HG02759 (cell line): ENCODE results near the gene PAPOLB.

Experiments used
- ATAC-seq: cut with Tn5 transposase; IDR thresholded peaks from one replicate; pipeline ENCODE4 v1.9.1; 2021; ENCODE audit warnings: mild to moderate bottlenecking, moderate library complexity; ENCODE audit not compliant: unreplicated experiment

PAPOLB gene

GRCh38 chr7:4825081-4825480 is 36.7 kb downstream of the PAPOLB start:
- no peak for ATAC-seq

DNA sequence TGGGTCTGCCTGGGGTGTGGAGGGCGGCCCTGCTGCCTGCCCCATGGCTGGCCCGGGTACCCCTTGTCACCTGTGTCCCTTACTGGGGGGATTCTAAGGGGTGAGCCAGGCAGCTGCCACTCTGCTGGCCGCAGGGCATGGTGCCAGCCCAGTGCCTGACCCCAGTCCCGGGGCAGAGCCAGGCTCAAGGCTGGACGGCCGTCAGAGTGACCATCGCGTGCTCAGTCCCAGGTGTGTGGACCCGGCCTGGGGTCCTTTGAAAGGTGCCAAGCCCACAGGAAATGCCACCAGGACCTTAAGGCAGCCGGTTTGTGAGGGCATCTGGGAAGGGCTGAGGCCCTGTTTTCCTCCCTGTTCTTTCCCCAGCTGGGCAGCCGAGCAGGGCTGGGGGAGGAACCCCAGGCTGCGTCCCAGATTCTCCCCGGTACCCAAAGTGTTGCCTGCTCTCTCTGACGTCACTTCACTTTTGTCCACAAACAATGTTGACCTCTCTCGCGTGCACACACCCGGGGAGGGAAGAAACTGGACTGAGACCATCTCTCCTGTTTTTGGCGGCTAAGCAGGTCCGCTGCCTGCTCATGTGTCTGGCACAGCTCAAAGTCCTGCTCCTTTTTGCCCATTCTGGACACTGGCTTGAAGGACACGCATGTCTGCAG is 37.6 kb downstream of the PAPOLB start:
- ATAC-seq: no peak

DNA sequence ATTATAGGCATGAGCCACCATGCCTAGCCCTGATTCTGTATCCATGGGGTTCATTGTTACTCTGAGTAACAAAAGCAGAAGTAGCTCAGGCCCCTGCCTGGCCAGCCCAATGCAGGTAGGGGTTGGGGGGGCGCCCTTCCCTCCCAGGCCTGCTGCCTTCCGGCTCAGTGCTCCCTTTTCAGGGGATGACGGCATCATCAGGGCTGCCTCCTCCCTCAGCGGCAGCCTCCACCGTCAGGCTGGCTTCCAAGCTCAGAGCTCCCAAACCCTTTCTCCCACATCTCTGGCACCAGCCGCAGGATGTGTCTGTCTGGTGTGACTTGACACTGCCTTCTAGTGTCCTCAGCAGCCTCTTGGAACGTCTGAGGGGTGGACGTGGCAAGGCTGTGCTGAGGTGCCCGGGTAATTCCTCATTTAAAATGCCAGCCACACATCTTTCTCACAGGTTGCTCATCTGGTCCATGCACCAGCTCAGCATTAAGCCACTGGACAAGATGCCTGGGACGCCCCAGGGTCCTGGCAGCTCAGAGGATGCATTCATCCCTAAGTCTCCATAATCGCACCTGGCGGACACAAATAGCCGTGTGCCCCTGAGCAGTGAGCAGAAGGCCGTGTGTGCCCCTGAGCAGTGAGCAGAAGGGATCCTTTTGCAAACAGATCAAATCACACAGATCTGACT is 38.2 kb downstream of the PAPOLB start:
- ATAC-seq: no peak

- ATAC-seq: no peak
Observed at GRCh38 chr7:4822677-4823076, 39.2 kb downstream of the PAPOLB start.

DNA sequence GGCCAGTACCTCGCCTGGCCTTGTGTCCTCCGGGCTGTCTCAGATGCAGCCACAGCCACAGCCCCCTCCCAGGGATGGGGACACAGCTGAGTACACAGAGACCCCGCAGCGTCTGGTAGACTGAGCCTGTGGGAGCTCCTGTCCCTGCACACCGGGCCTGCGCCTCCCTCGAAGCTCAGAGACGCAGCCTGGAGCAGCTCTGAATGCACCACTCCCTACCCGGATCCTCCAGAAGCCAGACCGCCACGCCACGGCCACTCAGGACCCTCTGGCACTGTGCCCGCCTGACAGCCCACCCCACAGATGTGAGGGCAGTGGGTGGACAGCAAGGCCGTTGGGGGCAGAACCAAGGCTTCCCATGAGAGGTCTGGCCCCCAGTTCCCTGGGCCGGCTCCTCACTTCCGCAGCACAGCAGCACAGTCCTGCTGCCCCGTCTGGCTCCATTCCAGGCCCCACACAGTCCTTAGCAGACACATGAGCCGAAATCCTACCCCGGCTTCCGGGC is 40.8 kb downstream of the PAPOLB start:
- ATAC-seq: no peak

GRCh38 chr7:4820405-4820966 is 41.3 kb downstream of the PAPOLB start:
- no peak for ATAC-seq

DNA sequence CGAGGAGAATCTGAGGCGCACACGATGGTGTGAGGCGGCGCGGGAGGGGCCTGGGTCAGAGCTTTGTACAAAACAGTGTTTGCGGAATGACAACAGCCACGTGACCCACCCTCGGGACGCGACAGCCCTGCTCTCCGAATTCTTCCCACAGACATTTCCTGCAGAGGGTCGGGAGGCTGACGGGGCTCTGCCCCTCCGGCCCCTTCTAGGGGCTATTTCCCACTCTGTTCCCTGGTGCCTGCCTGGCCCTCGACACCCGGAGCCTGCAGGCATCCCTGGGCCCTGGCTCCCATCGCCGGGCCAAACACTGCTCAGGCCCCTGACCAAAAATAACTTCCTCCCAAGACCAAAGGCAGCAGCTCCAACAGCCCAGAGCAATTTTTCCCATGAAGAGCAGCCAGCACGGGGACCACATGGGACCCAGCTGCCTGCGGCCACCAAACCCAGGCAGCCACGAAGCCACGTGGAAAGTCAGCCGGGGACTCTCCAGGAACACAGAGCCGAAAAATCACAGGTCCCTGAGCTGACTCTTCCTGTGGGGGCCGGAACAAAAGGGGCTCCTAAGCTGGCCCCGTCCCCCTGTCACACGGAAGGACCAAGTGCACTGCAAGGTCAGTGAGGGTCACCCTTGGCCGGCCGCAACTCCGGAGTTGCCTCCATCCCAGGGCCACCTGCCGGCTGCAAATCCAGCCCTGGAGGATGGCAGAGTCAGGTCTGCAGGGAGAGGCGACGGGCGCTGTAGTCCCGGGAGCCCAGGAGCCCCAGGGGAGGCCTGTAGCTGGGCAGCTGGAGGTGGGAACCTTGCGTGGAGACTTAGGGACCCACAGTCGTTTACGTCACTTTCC is 42.0 kb downstream of the PAPOLB start:
- ATAC-seq: no peak

DNA sequence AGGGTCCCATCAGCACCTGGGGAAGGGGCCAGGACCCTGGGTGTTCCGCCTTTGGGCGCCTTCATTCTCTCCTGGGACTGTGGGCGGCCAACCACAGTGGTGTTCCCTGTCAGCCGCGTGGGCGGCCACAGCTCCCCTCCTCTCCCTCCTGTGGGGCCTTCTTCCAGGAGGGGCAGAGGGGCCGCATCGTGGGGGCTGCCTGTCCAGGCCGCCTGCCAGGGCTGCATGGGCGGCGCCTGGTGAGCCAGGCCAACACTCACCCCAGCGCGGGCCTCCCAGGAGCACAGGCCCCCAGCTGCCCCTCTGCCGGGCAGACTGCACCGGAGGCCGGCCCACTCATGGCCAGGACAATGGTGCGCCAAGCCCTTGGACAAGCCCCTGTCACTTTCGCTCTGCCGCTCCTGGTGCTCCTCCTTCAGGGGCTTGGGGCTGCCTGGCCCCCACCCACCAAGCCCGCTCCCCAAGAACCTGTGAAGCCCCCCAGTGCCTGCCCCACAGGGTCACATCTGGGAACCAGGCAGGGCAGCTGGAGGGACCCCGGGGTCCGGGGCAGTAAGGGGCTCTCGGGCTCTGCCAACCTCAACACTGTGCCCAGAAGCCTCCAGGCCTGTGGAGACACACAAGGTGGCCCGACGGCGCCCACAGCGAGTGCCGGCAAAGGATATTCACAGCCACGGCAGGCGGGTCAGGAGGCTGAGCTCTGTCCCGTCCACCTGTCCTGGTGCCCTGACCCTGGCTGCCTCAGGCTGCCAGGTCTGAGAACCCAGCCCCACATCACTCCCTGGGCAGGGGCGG is 43.6 kb downstream of the PAPOLB start:
- no peak for ATAC-seq

DNA sequence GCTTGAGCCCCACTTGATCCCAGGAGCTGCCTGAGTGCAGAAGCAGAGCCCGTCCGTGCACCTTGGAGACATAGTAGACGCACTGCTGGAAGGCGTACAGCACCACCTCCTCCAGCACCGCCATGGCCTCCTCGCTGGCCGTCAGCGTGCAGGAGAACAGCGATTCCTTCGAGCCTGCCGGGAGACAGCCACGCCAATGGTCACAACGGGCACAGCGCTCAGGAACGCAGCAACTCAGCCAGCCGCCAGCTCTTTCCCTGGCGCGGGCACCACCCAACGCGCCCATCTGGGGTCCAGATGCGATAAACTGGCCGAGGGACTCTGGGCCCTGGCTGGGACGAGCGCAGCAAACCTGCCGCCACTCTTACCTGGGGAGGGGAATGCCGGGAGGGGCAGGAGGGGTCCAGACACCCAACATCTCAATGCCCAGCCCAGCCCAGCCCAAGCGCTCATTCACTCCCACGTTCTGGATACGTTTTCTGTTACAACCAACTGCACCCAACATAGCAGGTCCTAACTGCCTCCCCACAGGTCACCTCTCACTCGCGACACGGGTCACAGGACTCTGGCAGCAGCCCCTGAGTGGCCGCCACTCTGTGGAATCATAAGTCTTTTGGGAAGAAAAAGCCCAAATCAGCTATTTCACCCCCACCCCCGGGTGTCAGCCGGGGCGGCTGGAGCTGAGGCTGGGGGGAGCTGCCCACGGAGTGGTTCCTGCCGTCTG is 44.5 kb downstream of the PAPOLB start:
- no peak for ATAC-seq

- no peak for ATAC-seq
Observed at GRCh38 chr7:4816419-4817080, 45.3 kb downstream of the PAPOLB start.

DNA sequence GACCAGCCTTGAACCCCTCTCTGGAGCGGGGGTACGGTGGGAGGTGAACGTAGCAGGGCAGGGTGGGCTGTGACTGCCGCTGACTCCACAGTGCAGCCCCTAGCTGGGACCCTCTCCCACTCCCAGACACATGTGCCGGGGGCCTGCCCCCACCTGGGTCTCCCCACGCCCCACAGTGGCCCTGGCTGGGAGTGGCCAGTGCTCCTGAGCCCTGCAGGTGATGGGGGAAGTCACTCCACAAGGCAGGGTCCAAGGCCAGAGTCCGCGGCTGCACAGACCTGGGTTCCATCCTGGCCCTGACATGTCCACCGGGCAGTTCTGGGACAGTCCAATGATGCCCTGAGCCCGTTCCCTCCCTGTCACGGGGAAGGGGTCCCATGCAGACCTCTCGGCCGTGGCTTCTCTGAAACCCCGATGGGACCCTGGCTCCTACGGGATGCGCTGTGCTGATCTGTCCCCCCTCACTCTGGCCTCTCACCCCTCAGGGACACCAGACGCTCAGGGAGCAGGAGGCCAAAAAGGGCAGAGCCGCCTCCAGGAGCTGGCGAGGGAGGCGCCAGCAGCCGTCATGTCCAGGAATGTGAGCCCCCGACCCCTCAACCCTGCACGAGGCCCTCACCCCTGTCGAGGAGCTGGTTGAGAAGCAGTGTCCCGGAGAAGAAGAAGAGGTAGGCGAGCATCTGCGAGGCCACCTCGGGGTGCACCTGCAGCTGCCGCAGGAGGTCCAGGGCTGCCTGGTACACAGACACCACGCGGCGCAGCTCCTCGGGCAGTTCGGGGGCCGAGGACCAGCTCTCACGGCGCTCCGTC is 46.0 kb downstream of the PAPOLB start:
- no peak for ATAC-seq

DNA sequence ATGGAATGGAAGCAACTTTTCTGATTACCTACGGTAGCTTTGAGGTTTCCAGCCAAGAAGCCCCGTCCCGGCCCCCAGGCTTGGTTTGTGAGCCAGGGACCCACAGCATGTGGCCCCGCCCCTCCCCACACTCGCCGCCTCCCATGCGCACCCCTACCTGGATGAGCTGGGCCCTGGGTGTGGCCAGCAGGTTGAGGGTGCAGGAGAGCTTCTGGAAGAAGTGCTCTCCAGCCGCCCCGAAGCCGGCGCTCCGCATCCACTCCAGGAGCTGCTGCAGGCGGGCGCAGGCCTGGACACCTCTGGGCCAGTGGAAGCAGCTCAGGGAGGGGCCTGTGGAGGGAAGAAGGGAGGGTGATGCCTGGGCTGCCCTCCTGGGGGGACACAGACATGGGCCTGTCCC is 46.7 kb downstream of the PAPOLB start:
- ATAC-seq: no peak

- ATAC-seq: no peak
Observed at GRCh38 chr7:4814433-4814832, 47.4 kb downstream of the PAPOLB start.

DNA sequence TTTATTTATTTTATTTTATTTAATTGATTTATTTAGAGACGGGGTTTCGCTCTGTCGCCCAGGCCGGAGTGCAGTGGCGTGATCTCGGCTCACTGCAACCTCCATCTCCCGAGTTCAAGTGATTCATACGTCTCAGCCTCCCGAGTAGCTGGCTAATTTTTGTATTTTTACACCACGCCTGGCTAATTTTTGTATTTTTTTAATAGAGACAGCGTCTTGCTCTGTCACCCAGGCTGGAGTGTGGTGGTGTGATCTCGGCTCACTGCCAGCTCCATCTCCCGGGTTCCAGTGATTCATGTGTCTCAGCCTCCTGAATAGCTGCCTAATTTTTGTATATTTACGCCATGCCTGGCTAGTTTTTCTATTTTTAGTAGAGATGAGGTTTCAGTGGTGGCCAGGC is 52.2 kb downstream of the PAPOLB start:
- ATAC-seq: no peak

DNA sequence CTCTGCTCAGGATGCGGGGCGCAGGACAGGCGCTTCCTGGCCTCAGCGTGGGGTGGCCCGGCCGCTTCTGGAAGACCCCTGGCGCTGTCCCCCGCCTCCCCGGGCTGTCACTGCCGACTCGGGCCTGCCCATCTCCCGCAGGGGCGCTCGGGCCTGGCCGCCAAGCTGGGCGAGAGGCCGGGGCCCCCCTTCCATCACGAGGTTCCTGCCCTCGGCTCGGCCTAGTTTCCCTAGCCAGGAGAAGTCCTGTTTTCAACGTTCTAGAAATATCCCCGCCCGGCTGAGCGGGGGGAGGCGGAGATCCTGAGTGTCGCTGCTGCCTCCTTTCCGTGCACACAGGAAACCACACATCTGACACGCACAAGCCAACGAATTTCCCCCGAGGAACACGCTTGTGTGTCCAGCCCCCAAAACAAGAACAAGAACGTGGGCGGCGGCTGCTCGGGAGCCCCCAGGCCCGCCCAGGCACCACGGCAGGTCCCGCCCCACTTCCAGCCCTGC is 52.7 kb downstream of the PAPOLB start:
- ATAC-seq: no peak

DNA sequence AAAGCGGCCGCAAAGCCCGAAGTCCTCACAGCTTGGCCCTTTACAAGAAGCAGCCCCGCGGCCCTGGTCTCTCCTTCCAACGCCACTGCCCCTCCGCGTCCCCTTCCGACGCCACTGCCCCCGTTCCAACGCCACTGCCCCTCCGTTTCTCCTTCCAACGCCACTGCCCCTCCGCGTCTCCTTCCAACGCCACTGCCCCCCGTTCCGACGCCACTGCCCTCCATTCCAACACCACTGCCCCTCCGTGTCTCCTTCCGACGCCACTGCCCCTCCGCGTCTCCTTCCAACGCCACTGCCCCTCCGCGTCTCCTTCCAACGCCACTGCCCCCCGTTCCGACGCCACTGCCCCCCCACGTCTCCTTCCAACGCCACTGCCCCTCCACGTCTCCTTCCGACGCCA is 53.3 kb downstream of the PAPOLB start:
- ATAC-seq: no peak

GRCh38 chr7:4808026-4808425 is 53.8 kb downstream of the PAPOLB start:
- ATAC-seq: no peak
